Neural progenitor cell (in vitro differentiated cells): Measurements from ENCODE around the gene RAD51B. TPM values are rescaled to one million over a fixed set of nuclear protein-coding genes. Genes with fewer than 3 reads are reported as not detected.

Experiments used
- DNase-seq: peaks from one replicate; pipeline ENCODE4 v3.0.0-alpha.2; 2016; ENCODE audit warnings: low spot score
- H2AFZ ChIP-seq: fragments of 200-600 bp; sonication (generic); replicated peaks from 2 replicates; pipeline ENCODE4 v1.6.1; 2016; ENCODE audit warnings: antibody characterized with exemption
- H3F3A ChIP-seq: fragments of 200-600 bp; sonication (generic); 2 replicates; pipeline ENCODE4 v1.6.1; 2016; ENCODE audit warnings: antibody characterized with exemption, low read depth
- H3K27ac ChIP-seq: fragments of 200-600 bp; sonication (generic); 2 replicates; pipeline ENCODE4 v1.5.1; 2016; ENCODE audit warnings: mild to moderate bottlenecking
- H3K27me3 ChIP-seq: fragments of 200-600 bp; sonication (generic); 2 replicates; pipeline ENCODE4 v1.6.1; 2016; ENCODE audit warnings: mild to moderate bottlenecking, moderate library complexity
- H3K36me3 ChIP-seq: fragments of 200-600 bp; sonication (generic); 2 replicates; pipeline ENCODE4 v1.5.1; 2016
- H3K4me1 ChIP-seq: fragments of 200-600 bp; sonication (generic); 2 replicates; pipeline ENCODE4 v1.6.1; 2016; ENCODE audit warnings: mixed run types
- H3K4me2 ChIP-seq: fragments of 200-600 bp; sonication (generic); 2 replicates; pipeline ENCODE4 v1.6.1; 2016
- H3K4me3 ChIP-seq: fragments of 200-600 bp; sonication (generic); 2 replicates; pipeline ENCODE4 v1.5.1; 2016
- H3K79me2 ChIP-seq: fragments of 200-600 bp; sonication (generic); 2 replicates; pipeline ENCODE4 v1.6.1; 2016; ENCODE audit warnings: low read depth
- H3K9ac ChIP-seq: fragments of 200-600 bp; sonication (generic); 2 replicates; pipeline ENCODE4 v1.6.1; 2016
- H3K9me3 ChIP-seq: fragments of 200-600 bp; sonication (generic); 2 replicates; pipeline ENCODE4 v1.5.1; 2016; ENCODE audit warnings: low read depth
- H4K20me1 ChIP-seq: fragments of 200-600 bp; sonication (generic); 2 replicates; pipeline ENCODE4 v1.6.1; 2016; ENCODE audit warnings: low read depth
- H3K27ac Mint-ChIP-seq: 3 replicates; pipeline ENCODE4 v1.8.0; 2021; ENCODE audit warnings: mixed read lengths
- H3K27me3 Mint-ChIP-seq: 2 replicates; pipeline ENCODE4 v1.8.0; 2022; ENCODE audit warnings: low read depth, mild to moderate bottlenecking, inconsistent platforms, moderate library complexity, mixed read lengths; ENCODE audit not compliant: insufficient read depth
- H3K36me3 Mint-ChIP-seq: 3 replicates; pipeline ENCODE4 v1.8.0; 2021; ENCODE audit warnings: mixed read lengths
- H3K4me1 Mint-ChIP-seq: 3 replicates; pipeline ENCODE4 v1.8.0; 2021; ENCODE audit warnings: mixed read lengths
- H3K4me3 Mint-ChIP-seq: 3 replicates; pipeline ENCODE4 v1.8.0; 2021; ENCODE audit warnings: mild to moderate bottlenecking, moderate library complexity, mixed read lengths
- H3K9me3 Mint-ChIP-seq: 3 replicates; pipeline ENCODE4 v1.8.0; 2020; ENCODE audit warnings: mixed read lengths
- CTCF ChIP-seq: fragments of 200-600 bp; sonication (generic); IDR thresholded peaks from 2 replicates; pipeline ENCODE4 v1.5.1; 2017; ENCODE audit warnings: antibody characterized with exemption, mild to moderate bottlenecking
- EZH2 ChIP-seq: fragments of 200-600 bp; sonication (generic); IDR thresholded peaks from 2 replicates; pipeline ENCODE4 v1.6.1; 2017; ENCODE audit warnings: antibody characterized with exemption, mild to moderate bottlenecking, moderate library complexity
- EZH2phosphoT487 ChIP-seq: fragments of 200-600 bp; sonication (generic); IDR thresholded peaks from 2 replicates; pipeline ENCODE4 v1.6.1; 2017; ENCODE audit warnings: antibody characterized with exemption
- total RNA-seq: library from RNA; depleted of rRNA; stranded (reverse); fragments of >200 nt; gene quantifications from 2 replicates; pipeline ENCODE4 v1.2.3, GENCODE V29; 2015; ENCODE audit warnings: low replicate concordance

Gene RAD51B
- total RNA-seq, 1 donor from 2014 or later: 50.5 TPM

DNA sequence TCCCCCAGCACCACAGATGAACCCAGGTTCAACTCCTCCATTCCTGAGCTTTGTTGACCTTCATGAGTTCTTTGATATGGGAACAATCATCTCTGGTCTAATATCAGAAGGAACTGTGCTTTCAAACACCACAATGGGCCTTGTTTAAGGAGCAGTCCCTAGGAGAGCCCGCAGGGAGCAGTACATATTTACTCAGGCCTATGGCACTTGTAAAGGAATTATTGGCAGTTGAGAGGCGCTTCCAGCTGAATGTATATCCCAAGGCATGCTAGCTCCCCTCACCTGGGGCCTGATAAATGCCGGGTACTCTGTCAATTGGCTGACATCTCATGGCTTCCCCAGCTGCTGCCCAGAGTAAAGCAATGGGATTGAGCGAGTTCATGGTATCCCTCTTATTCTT, 897.1 kb downstream of the RAD51B start:
- no peak for TF ChIP-seq EZH2phosphoT487
- TF ChIP-seq EZH2: no peak
- TF ChIP-seq CTCF: no peak

DNA sequence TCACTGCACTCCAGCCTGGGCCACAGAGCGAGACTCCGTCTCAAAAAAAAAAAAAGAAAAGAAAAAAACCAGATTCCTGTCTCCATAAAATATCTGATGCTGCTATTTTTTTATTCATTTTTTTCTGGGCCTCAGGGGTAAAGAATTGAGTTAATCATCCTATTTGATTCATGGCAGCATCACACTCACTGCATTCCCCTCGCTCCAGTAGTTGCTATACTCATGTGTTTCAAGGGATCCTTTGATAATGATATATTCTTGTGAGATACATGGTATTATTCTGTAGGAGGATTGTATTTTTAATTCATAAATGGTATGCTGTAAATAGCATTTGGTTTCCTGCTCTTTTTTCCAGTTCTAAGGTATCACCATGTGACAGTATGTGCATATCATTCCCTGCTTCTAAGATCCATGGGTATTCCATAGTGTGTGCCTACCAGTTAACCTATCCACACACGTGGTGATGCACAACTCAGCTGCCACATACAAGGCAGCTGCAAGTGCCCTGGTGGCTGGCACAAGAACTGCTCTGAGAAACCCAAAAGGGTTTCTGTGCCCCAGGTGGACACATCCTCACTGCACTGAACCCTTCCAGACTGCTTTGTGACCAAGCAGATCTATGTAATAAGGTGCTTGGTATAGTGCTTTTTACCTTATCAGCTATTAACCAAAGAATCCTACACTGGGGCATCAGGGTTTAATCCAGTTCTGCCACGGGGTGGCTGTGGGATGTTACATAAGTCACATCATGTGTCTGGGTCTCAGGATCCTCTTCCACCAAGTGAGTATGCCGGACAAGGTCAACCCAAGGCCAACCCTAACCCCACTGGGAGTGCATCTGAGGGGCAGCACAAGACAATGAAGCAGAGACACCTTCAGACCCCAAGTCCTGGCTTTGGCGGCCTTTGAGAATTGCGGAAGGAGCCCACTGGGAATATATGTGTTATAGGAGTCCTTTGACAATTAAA, 898.7 kb downstream of the RAD51B start:
- H3K36me3 Mint-ChIP-seq: no peaks in the 10 kb centered on the region
- no peak overlapping the region for H2AFZ ChIP-seq
- no peak for TF ChIP-seq EZH2
- peak; percentile 42 for TF ChIP-seq CTCF
- no peak for TF ChIP-seq EZH2phosphoT487
- H3K4me1 Mint-ChIP-seq: peaks cover 24% of the 10 kb centered on the region
- no peaks in the 10 kb centered on the region for H3K9me3 ChIP-seq
- H3K27ac ChIP-seq: no peak overlapping the region
- DNase-seq: no peak
- H3K4me3 Mint-ChIP-seq: no peak overlapping the region
- no peaks in the 10 kb centered on the region for H4K20me1 ChIP-seq
- H3K4me1 ChIP-seq: peaks cover 16% of the 10 kb centered on the region
- no peak overlapping the region for H3K27ac Mint-ChIP-seq
- H3K9me3 Mint-ChIP-seq: peaks cover 9% of the 10 kb centered on the region
- H3K36me3 ChIP-seq: no peaks in the 10 kb centered on the region
- H3F3A ChIP-seq: peaks cover 13% of the 10 kb centered on the region
- H3K4me2 ChIP-seq: no peak overlapping the region
- no peak overlapping the region for H3K4me3 ChIP-seq
- no peaks in the 10 kb centered on the region for H3K27me3 ChIP-seq
- H3K27me3 Mint-ChIP-seq: peaks cover 3% of the 10 kb centered on the region
- H3K79me2 ChIP-seq: no peaks in the 10 kb centered on the region
- no peak overlapping the region for H3K9ac ChIP-seq

More for the DNA sequence above, 897.1 kb downstream of the RAD51B start:
- H3K9me3 ChIP-seq: no peaks in the 10 kb centered on the region
- H3K27ac Mint-ChIP-seq: peak overlapping the region; percentile 57
- H3K4me3 ChIP-seq: no peak overlapping the region
- H3K9me3 Mint-ChIP-seq: peaks cover 7% of the 10 kb centered on the region
- no peaks in the 10 kb centered on the region for H3K27me3 ChIP-seq
- no peak overlapping the region for H3K4me2 ChIP-seq
- no peaks in the 10 kb centered on the region for H3F3A ChIP-seq
- H3K4me3 Mint-ChIP-seq: no peak overlapping the region
- H3K4me1 ChIP-seq: peaks cover under 1% of the 10 kb centered on the region
- DNase-seq: no peak
- H4K20me1 ChIP-seq: no peaks in the 10 kb centered on the region
- H3K79me2 ChIP-seq: no peaks in the 10 kb centered on the region
- no peaks in the 10 kb centered on the region for H3K36me3 Mint-ChIP-seq
- no peak overlapping the region for H2AFZ ChIP-seq
- no peak overlapping the region for H3K27ac ChIP-seq
- H3K9ac ChIP-seq: no peak overlapping the region
- H3K36me3 ChIP-seq: no peaks in the 10 kb centered on the region
- peaks cover 12% of the 10 kb centered on the region for H3K4me1 Mint-ChIP-seq
- H3K27me3 Mint-ChIP-seq: peaks cover 8% of the 10 kb centered on the region

- H3K9me3 Mint-ChIP-seq: peaks cover 9% of the 10 kb centered on the region
- H3K27me3 Mint-ChIP-seq: peaks cover 3% of the 10 kb centered on the region
- Histone ChIP-seq H3F3A (peaks cover 13% of the 10 kb centered on the region), H3K27ac (no peak overlapping the region), H3K4me1 (peaks cover 22% of the 10 kb centered on the region), H4K20me1 (no peaks in the 10 kb centered on the region), H3K36me3 (no peaks in the 10 kb centered on the region), H3K9ac (no peak overlapping the region), H2AFZ (no peak overlapping the region), H3K4me3 (no peak overlapping the region), H3K27me3 (no peaks in the 10 kb centered on the region), H3K9me3 (no peaks in the 10 kb centered on the region), H3K4me2 (no peak overlapping the region), H3K79me2 (no peaks in the 10 kb centered on the region)
- no peak for DNase-seq
- H3K36me3 Mint-ChIP-seq: no peaks in the 10 kb centered on the region
- H3K4me3 Mint-ChIP-seq: no peak overlapping the region
- no peak overlapping the region for H3K27ac Mint-ChIP-seq
- H3K4me1 Mint-ChIP-seq: peaks cover 33% of the 10 kb centered on the region
- no peak for TF ChIP-seq EZH2phosphoT487
Observed at GRCh38 chr14:68719634-68720384, 900.2 kb downstream of the RAD51B start.
